GM18499 (cell line): ENCODE results near the gene PRND.
"Not testable (repeated sequence)": the region's sequence is repeated elsewhere in the genome, so short reads cannot be mapped to it uniquely, and the experiment has no call there.

ENCODE experiments used
- ATAC-seq: cut with Tn5 transposase; IDR thresholded peaks from one replicate; pipeline ENCODE4 v1.9.1; 2021; ENCODE audit warnings: moderate number of reproducible peaks; ENCODE audit not compliant: insufficient read depth, unreplicated experiment

The PRND gene

DNA sequence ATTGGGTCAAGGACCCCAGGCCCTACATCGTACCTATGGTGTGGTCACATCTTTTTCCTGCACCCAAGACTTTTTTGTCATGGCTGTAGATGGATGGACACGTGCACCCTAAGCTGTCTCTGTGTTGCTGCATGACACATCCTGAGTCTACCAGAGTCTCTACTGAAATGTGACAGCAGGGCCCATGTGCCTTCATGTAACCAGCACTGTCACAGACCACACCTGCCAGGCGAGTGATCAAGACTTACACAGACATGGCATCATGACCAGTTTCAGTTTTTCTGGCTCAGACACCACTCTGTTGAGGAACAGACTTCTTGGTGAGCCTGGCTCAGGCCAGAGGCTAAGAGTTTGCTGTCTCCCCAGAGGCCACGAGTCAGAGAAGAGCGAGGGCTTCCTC is 7.6 kb downstream of the PRND start:
- no peak for ATAC-seq

GRCh38 chr20:4730780-4731179 is 9.1 kb downstream of the PRND start:
- no peak for ATAC-seq

DNA sequence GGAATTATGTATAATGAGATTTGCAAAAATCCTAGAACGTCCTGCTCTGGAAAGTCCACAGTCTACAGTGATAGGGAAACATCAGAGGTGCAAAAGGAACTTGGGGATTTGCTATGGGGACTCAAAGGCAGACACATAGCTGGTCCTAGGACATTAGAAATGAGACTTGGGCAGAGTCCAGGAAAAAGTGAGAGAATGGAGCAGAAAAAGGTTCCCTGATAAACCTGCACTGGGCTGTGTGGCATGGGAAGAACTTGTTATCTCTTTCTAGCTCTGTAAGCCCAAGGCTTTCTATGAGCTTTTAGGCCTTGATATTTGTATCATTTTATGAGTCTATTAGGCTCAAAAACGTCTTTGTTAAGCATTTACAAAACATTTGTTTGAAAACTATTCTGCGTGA is 15.2 kb downstream of the PRND start:
- no peak for ATAC-seq

GRCh38 chr20:4737857-4738627 is 16.3 kb downstream of the PRND start:
- no peak for ATAC-seq

DNA sequence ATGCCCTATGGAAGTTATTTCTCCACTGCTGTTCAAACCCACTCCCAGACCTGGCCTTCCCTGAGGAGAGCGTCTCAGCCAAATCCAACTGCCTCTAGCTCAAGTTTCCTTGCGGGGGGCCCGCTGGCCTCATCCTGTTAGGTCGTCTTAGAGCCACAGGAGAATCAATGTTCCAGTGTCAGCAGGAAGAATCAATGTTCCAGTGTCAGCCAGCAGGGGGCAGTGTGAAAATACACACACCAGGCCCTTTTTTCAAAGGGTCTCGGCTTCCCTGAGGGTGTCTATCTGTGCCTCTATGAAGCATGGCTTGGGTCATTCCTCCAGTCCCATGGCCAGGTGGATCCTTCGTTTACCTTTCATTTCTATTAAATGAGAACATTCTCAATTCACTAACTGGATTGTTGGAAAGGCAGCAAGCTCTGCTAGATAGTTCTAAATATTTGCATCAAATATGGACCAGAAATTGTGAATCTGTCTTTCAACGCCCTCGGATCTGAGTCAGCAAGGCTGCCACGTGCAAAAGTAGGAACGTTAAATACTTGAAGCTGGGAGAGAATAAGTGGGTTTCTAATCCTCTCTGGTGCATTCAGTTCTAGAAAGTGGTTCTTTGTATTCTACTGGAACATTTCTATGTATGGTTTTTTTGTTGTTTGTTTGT is 19.2 kb downstream of the PRND start:
- ATAC-seq: no peak

- no peak for ATAC-seq
Observed at GRCh38 chr20:4748847-4749246, 27.1 kb downstream of the PRND start.

DNA sequence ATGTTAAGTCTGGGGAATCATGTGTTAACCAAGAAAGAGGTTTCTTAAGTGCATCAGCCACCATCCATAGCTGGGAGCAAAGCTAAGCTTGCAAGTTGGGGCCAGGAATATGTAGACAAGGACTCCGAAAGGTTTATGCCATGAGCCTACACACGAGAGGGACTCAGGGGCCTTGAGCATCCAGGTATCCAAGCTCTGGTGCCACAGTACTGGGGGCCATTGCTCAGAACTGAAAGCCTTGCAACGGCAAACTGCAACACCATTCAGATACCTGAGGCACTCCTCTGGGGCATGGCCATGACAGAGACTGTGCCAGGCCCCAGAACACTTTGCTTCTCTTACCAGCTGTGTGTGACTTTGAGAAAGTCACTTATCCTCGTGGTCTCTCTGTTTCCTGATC is 27.6 kb downstream of the PRND start:
- ATAC-seq: no peak

DNA sequence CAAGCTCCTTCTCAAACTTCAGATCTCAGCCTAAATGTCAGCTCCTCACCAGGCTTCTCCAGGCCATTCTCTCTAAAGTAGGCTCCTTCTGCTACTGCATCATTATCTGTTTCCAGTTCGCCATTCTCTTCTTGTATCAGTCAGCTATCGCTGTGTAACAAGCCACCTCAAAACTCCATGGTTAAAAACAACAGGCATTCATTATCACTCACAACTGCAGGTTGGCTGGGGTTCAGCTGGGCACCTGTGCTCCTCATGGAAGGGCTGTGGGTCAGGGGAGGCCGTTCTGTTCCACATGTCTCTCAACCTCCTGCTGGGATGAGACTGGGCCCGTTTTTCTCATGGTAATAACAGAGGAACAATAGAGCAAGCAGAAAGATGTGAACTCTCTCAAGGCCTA is 28.7 kb downstream of the PRND start:
- ATAC-seq: no peak

- not testable (repeated sequence) for ATAC-seq
Observed at GRCh38 chr20:4759100-4759884, 37.6 kb downstream of the PRND start.

DNA sequence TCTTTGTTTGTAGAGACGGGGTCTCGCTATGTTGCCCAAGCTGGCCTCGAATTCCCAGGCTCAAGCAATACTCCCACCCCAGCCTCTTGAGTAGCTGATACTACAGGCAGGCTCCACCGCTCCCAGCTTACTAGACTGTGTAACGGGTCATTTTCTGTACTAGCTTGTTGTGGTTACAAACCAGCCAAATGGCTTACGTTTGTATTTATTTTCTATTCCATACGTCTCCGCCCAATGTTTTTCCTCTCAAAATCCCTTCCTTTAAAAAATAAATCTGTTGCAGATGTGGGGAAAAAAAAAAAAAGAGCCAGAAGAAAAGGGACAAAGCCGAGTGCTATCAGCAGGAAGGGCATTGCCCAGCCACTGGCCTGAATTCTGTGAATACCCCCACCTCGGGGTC is 41.6 kb downstream of the PRND start:
- ATAC-seq: no peak

DNA sequence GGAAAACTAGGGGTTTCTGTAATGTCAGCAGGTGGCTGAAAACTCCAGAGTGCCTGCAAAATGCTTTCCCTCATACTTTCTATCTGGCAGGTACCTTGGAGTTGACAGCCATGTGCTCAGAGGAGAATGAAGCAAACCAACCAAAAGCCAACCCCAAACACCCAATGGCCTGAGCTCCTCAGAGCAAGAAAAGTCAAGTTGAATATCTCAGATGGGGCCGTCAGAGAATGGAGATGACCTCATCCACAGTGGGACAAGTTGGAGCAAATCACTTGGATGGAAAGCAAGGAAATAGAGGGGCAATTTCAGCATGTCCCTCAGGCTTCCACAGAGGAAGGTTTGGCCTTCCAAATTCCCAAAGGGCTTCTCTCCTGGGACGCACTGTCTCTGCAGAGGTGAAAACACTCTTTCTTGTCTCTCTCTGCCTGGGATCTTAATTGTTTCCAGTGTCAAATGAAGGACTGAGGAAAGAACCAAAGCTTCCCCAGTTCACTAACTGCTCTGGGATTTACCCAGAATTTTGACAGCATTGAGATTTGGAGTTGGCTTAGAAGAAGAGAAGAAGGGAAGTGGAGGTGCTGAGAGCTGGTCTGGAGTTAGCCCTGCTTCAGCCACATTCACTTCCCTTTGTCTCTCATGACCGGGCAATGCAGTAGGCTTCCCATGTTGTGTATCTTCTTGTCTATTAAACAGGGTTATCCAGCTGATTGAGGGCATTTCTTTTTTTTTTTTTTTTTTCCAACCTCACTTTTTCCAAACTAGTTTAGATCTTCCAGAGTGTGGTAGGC is 42.2 kb downstream of the PRND start:
- ATAC-seq: no peak

DNA sequence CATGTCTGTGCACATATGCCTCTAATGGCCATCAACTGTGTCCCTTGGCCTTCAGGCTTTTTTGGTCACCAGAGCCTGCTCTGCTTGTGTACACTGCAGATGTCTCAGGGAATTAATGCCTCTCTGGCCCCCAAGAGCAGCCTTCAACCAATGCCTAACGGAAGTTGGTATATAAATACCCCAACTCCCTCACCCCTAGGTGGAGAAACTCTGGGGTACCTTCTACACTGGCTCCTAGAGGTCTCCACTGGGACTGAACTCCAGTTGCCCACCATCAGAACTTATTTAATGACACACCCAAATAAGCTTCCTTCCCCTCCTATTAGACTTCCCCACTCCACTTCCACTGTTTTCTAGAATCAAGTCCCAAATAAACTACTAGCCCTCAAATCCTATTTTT is 43.1 kb downstream of the PRND start:
- no peak for ATAC-seq

- ATAC-seq: no peak
Observed at GRCh38 chr20:4765681-4766080, 44.0 kb downstream of the PRND start.

DNA sequence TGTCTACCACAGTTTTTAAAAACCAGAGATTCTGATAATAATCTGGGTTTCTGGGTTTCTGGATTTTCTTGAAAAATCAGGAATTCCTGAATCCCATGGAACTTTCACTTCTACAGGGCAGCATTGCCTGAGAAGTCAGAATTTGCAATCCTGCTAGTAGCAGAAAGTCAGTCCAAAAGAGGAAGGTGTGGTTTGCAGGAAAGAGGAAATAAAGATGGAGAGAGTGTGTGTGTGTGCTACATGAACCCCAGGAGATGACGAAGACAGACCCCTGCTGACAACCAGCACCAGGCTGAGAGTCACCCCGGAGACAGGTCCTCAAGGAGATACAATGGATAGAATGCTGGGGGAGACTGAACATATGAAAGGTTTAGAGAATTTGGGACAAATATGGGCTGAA is 44.9 kb downstream of the PRND start:
- ATAC-seq: no peak

GRCh38 chr20:4767084-4767483 is 45.4 kb downstream of the PRND start:
- ATAC-seq: no peak

GRCh38 chr20:4769328-4769727 is 47.6 kb downstream of the PRND start:
- no peak for ATAC-seq

- ATAC-seq: no peak
Observed at GRCh38 chr20:4770026-4770425, 48.3 kb downstream of the PRND start.

GRCh38 chr20:4771004-4771403 is 49.3 kb downstream of the PRND start:
- no peak for ATAC-seq

- ATAC-seq: no peak
Observed at GRCh38 chr20:4772132-4772531, 50.4 kb downstream of the PRND start.

GRCh38 chr20:4773014-4773413 is 51.3 kb downstream of the PRND start:
- ATAC-seq: not testable (repeated sequence)

DNA sequence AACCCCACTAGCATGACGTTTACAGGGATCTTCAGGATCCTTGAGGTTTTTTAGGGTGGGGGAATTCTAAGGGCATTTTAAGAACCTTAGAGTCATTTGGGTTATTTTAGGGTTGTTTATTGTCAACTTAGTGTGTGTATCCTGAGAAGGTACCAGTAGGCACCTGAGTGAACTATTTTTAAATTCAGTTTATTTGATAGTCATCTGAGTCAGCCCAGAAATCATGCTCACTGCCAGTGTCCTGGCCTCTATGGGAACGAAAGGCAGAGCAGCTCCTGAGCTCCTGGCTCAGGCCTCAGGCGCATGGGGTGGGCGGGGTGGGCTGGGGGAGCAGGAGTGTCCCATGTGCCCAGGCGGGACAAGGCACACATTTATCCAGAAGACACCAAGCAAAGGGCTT is 52.0 kb downstream of the PRND start:
- no peak for ATAC-seq
